Upper lobe of left lung (tissue), 6 donors: Measurements from ENCODE around the gene NUBP1. TPM values are rescaled to one million over a fixed set of nuclear protein-coding genes. Genes with fewer than 3 reads are reported as not detected.

Source experiments
- ATAC-seq, 2 donors: fragments of 200-7000 bp; cut with Tn5 transposase; one replicate each; pipeline ENCODE4 v1.9.1; 2022; ENCODE audit warnings: mild to moderate bottlenecking in 2 of 2, moderate library complexity in 2 of 2; ENCODE audit not compliant: low FRiP score in 2 of 2
- DNase-seq, 2 donors: peaks; one replicate each; pipeline ENCODE4 v3.0.0-alpha.2; 2019 to 2020
- H3K27ac ChIP-seq, 4 donors: fragments of 200-600 bp; sonication (generic); one replicate each; pipeline ENCODE4 v1.5.1; 2016 to 2019
- H3K27me3 ChIP-seq, 4 donors: fragments of 200-600 bp; sonication (generic); one replicate each; pipeline ENCODE4 v1.5.1; 2017 to 2019
- H3K36me3 ChIP-seq, 4 donors: fragments of 200-600 bp; sonication (generic); one replicate each; pipeline ENCODE4 v1.5.1; 2016 to 2019
- H3K4me1 ChIP-seq, 4 donors: fragments of 200-600 bp; sonication (generic); one replicate each; pipeline ENCODE4 v1.5.1; 2018 to 2019
- H3K4me3 ChIP-seq, 4 donors: fragments of 200-600 bp; sonication (generic); one replicate each; pipeline ENCODE4 v1.5.1; 2017 to 2019; ENCODE audit warnings: mild to moderate bottlenecking in 2 of 4, moderate library complexity in 1 of 4
- H3K9me3 ChIP-seq, 4 donors: fragments of 200-600 bp; sonication (generic); one replicate each; pipeline ENCODE4 v1.5.1; 2018 to 2019
- EP300 ChIP-seq, 4 donors: sonication (generic); formaldehyde crosslinking; IDR thresholded peaks; one replicate each; pipeline ENCODE4 v1.5.1; 2017; ENCODE audit warnings: antibody characterized with exemption in 4 of 4, control low read depth in 2 of 4
- POLR2A ChIP-seq, 4 donors: fragments of 450-650 bp; IDR thresholded peaks; one replicate each; pipeline ENCODE4 v1.5.1; 2016 to 2017; ENCODE audit warnings: antibody characterized with exemption in 4 of 4, mild to moderate bottlenecking in 2 of 4
- POLR2AphosphoS5 ChIP-seq, 2 donors: sonication (generic); formaldehyde crosslinking; IDR thresholded peaks; one replicate each; pipeline ENCODE4 v1.5.1; 2017; ENCODE audit warnings: antibody characterized with exemption in 2 of 2
- WGBS, 2 donors: methylation state at CpG; one replicate each; pipeline ENCODE4 v1.1.5; 2017 to 2018; 5-methylcytosine and 5-hydroxymethylcytosine counted together
- total RNA-seq, 6 donors: library from RNA; depleted of rRNA in 4 of 6; stranded (reverse); fragments of >200 nt in 4 of 6; gene quantifications; one replicate each; pipeline versions ENCODE4 v1.1.0 to v1.2.1, GENCODE V29; 2016 to 2021
- TF ChIP-seq, protein P1 (sequence below), 6 experiments: fragments of 450-650 bp in 4 of 6; fragments of 200-600 bp in 2 of 6; sonication (generic) in 2 of 6; IDR thresholded peaks; one replicate each; pipeline ENCODE4 v1.5.1; 2016 to 2019; ENCODE audit warnings: antibody characterized with exemption in 6 of 6
- donor health status: DM: no; HTN: no; CAD: no; lungs with moderate emphysema.
- donor health status: DM: no; HTN: yes; CAD: no; lungs with severe emphysema.

NUBP1 gene
- total RNA-seq, 6 donors from 2014 or later = 16.8 to 40.3 (median 34.6) TPM

DNA sequence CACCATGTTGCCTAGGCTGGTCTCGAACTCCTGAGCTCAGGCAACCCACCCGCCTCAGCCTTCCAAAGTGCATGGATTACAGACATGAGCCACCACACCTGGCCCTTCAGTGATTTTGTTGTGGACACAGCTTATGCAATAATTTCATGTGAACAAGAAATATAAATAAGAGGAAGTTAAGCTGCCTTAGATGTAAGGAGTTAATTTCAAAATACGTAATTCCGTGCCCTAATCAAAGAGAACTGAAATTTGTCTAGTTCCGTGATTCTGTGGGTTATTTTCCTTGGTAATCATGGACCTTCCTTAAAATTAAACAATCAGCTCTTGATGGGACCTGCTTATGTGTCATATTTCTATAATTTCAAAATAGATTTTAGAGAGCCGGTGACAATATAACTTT lies 63.1 kb downstream of the NUBP1 start:
- 76 to 77% methylated on average over 6 of the region's 6 CpGs for WGBS, 2 donors
- no peaks in the 10 kb centered on the region for H3K27me3 ChIP-seq
- no peaks in the 10 kb centered on the region for H3K4me1 ChIP-seq
- no peaks in the 10 kb centered on the region for H3K36me3 ChIP-seq
- TF ChIP-seq POLR2AphosphoS5 (IDR thresholded peaks at IDR 0.05) (no peak), POLR2A (IDR thresholded peaks at IDR 0.05) (no peak), EP300 (IDR thresholded peaks at IDR 0.05) (no peak)
- TF ChIP-seq, protein P1, sequence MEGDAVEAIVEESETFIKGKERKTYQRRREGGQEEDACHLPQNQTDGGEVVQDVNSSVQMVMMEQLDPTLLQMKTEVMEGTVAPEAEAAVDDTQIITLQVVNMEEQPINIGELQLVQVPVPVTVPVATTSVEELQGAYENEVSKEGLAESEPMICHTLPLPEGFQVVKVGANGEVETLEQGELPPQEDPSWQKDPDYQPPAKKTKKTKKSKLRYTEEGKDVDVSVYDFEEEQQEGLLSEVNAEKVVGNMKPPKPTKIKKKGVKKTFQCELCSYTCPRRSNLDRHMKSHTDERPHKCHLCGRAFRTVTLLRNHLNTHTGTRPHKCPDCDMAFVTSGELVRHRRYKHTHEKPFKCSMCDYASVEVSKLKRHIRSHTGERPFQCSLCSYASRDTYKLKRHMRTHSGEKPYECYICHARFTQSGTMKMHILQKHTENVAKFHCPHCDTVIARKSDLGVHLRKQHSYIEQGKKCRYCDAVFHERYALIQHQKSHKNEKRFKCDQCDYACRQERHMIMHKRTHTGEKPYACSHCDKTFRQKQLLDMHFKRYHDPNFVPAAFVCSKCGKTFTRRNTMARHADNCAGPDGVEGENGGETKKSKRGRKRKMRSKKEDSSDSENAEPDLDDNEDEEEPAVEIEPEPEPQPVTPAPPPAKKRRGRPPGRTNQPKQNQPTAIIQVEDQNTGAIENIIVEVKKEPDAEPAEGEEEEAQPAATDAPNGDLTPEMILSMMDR (IDR thresholded peaks at IDR 0.05) = no peak
- no peak for DNase-seq
- H3K27ac ChIP-seq = no peak overlapping the region
- H3K4me3 ChIP-seq = no peak overlapping the region
- ATAC-seq = peak in 1 of 2 donors; percentile 61
- no peaks in the 10 kb centered on the region for H3K9me3 ChIP-seq

DNA sequence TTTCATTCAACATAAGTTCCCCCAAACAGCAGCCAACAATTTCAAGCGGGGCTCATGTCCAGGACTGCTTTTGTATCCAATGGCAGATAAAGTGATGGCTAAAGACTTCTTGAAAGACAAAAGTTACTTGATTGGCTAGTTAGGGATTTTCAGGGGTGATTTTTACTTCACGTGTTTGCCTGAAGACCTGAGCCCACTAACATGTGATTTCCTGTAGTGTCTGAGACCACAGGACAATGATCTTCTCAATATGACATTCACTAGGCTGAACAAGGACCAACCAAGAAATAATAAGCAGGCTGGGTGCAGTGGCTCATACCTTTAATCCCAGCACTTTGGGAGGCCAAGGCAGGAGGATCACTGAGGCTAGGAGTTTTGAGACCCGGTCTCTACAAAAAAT lies 64.6 kb downstream of the NUBP1 start:
- Histone ChIP-seq H3K27me3 (no peaks in the 10 kb centered on the region), H3K4me1 (peaks cover 0 to 9% (median 2%) of the 10 kb centered on the region in 4 donors), H3K27ac (no peak overlapping the region), H3K9me3 (no peaks in the 10 kb centered on the region), H3K4me3 (no peak overlapping the region), H3K36me3 (no peaks in the 10 kb centered on the region)
- 86 to 87% methylated on average over 3 of the region's 3 CpGs for WGBS, 2 donors
- ATAC-seq (no peak), DNase-seq (no peak)
- no peak for TF ChIP-seq POLR2A (IDR thresholded peaks at IDR 0.05)
- no peak for TF ChIP-seq EP300 (IDR thresholded peaks at IDR 0.05)
- no peak for TF ChIP-seq POLR2AphosphoS5 (IDR thresholded peaks at IDR 0.05)
- TF ChIP-seq, protein P1 (IDR thresholded peaks at IDR 0.05) = no peak

DNA sequence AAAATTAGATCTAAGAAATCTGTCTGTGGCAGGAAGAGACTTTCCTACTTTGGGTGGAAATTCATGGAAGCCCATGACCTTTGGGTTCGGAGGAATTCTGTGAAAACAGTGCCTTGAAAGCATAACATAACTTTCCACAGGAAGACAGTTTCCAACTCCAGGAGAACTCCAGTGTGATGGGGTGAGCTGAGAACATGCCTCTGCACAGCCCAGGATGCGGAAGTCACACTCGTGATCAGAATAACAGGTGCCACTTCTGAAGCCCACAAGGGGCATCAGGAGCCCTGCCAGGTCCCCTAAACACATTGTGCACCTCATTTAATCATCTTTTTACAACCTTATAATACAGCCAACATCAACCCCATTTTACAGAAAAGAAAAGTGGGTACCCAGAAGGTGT lies 65.2 kb downstream of the NUBP1 start:
- TF ChIP-seq EP300 (IDR thresholded peaks at IDR 0.05) (no peak), POLR2AphosphoS5 (IDR thresholded peaks at IDR 0.05) (no peak), POLR2A (IDR thresholded peaks at IDR 0.05) (no peak)
- TF ChIP-seq, protein P1 (IDR thresholded peaks at IDR 0.05) = no peak
- peaks cover 0 to 9% (median 2%) of the 10 kb centered on the region in 4 donors for H3K4me1 ChIP-seq
- ATAC-seq (no peak), DNase-seq (no peak)
- H3K4me3 ChIP-seq = no peak overlapping the region
- no peaks in the 10 kb centered on the region for H3K27me3 ChIP-seq
- H3K36me3 ChIP-seq = no peaks in the 10 kb centered on the region
- H3K9me3 ChIP-seq = no peaks in the 10 kb centered on the region
- H3K27ac ChIP-seq = no peak overlapping the region
- 76 to 98% methylated on average over 3 of the region's 3 CpGs for WGBS, 2 donors

GRCh38 chr16:10809706-10810105 lies 66.1 kb downstream of the NUBP1 start:
- no peak for ATAC-seq
- 91 to 92% methylated on average over 3 of the region's 3 CpGs for WGBS, 2 donors
- TF ChIP-seq EP300 (IDR thresholded peaks at IDR 0.05) = no peak
- TF ChIP-seq, protein P1 (IDR thresholded peaks at IDR 0.05) = no peak
- TF ChIP-seq POLR2A (IDR thresholded peaks at IDR 0.05) = no peak
- no peak for TF ChIP-seq POLR2AphosphoS5 (IDR thresholded peaks at IDR 0.05)

GRCh38 chr16:10812312-10813098 lies 68.9 kb downstream of the NUBP1 start:
- no peaks in the 10 kb centered on the region for H3K36me3 ChIP-seq
- H3K27me3 ChIP-seq = no peaks in the 10 kb centered on the region
- peaks cover 0 to 9% (median 2%) of the 10 kb centered on the region in 4 donors for H3K4me1 ChIP-seq
- 47 to 53% methylated on average over 6 of the region's 6 CpGs for WGBS, 2 donors
- no peaks in the 10 kb centered on the region for H3K9me3 ChIP-seq
- ATAC-seq = no peak
- TF ChIP-seq POLR2AphosphoS5 (IDR thresholded peaks at IDR 0.05) = no peak
- TF ChIP-seq, protein P1 (IDR thresholded peaks at IDR 0.05) = peak in 1 of 6 experiments; percentile 8
- DNase-seq = no peak
- no peak overlapping the region for H3K27ac ChIP-seq
- no peak overlapping the region for H3K4me3 ChIP-seq

More at GRCh38 chr16:10809706-10810105, 66.1 kb downstream of the NUBP1 start:
- H3K9me3 ChIP-seq = no peaks in the 10 kb centered on the region
- H3K27ac ChIP-seq = no peak overlapping the region
- peaks cover 0 to 9% (median 2%) of the 10 kb centered on the region in 4 donors for H3K4me1 ChIP-seq
- no peaks in the 10 kb centered on the region for H3K36me3 ChIP-seq
- H3K4me3 ChIP-seq = no peak overlapping the region
- no peak for DNase-seq
- no peaks in the 10 kb centered on the region for H3K27me3 ChIP-seq
